Measurements from ENCODE around the gene EHMT1. TPM values are rescaled to one million over a fixed set of nuclear protein-coding genes. Genes with fewer than 3 reads are reported as not detected.

EHMT1 gene
- total RNA-seq, 2 donors from 2014 or later, result 93.1 to 184 TPM

GRCh38 chr9:137786511-137786920, 167.7 kb downstream of the EHMT1 start:
- H3K27ac Mint-ChIP-seq, result no peak overlapping the region

GRCh38 chr9:137787381-137787780, 168.6 kb downstream of the EHMT1 start:
- H3K27ac Mint-ChIP-seq, result no peak overlapping the region

More at GRCh38 chr9:137786511-137786920, 167.7 kb downstream of the EHMT1 start:
- Mint-ChIP-seq H3K4me3 (no peak overlapping the region), H3K9me3 (no peaks in the 10 kb centered on the region), H3K36me3 (peaks cover 21% of the 10 kb centered on the region), H3K27me3 (no peaks in the 10 kb centered on the region), H3K4me1 (ENCODE audit: low read depth in 2 of 2) (peaks cover 16 to 18% of the 10 kb centered on the region in 2 donors)
- no peak for ATAC-seq
- DNase-seq (ENCODE audit: low spot score), result no peak

GRCh38 chr9:137787786-137788505, 169.1 kb downstream of the EHMT1 start:
- H3K9me3 Mint-ChIP-seq, result no peaks in the 10 kb centered on the region
- no peak overlapping the region for H3K4me3 Mint-ChIP-seq
- DNase-seq (ENCODE audit: low spot score), result no peak
- peaks cover 13 to 16% of the 10 kb centered on the region in 2 donors for H3K4me1 Mint-ChIP-seq (ENCODE audit: low read depth in 2 of 2)
- no peak overlapping the region for H3K27ac Mint-ChIP-seq
- no peaks in the 10 kb centered on the region for H3K27me3 Mint-ChIP-seq
- peaks cover 14% of the 10 kb centered on the region for H3K36me3 Mint-ChIP-seq
- no peak for ATAC-seq

More at GRCh38 chr9:137787381-137787780, 168.6 kb downstream of the EHMT1 start:
- H3K27me3 Mint-ChIP-seq, result no peaks in the 10 kb centered on the region
- H3K9me3 Mint-ChIP-seq, result no peaks in the 10 kb centered on the region
- H3K4me1 Mint-ChIP-seq (ENCODE audit: low read depth in 2 of 2), result peaks cover 16 to 18% of the 10 kb centered on the region in 2 donors
- DNase-seq (ENCODE audit: low spot score) (no peak), ATAC-seq (no peak)
- peaks cover 19% of the 10 kb centered on the region for H3K36me3 Mint-ChIP-seq
- no peak overlapping the region for H3K4me3 Mint-ChIP-seq

- Mint-ChIP-seq H3K4me1 (ENCODE audit: low read depth in 2 of 2) (peaks cover 13 to 16% of the 10 kb centered on the region in 2 donors), H3K27ac (peak overlapping the region in 1 of 2 donors; percentile 58), H3K27me3 (no peaks in the 10 kb centered on the region), H3K4me3 (no peak overlapping the region), H3K9me3 (no peaks in the 10 kb centered on the region), H3K36me3 (peaks cover 7% of the 10 kb centered on the region)
- ATAC-seq (no peak), DNase-seq (ENCODE audit: low spot score) (no peak)
Measured at GRCh38 chr9:137788561-137789294, 169.9 kb downstream of the EHMT1 start.

- Mint-ChIP-seq H3K4me3 (no peak overlapping the region), H3K27ac (peak overlapping the region in 1 of 2 donors; percentile 58), H3K27me3 (no peaks in the 10 kb centered on the region), H3K36me3 (peaks cover 7% of the 10 kb centered on the region), H3K4me1 (ENCODE audit: low read depth in 2 of 2) (peaks cover 12 to 13% of the 10 kb centered on the region in 2 donors), H3K9me3 (no peaks in the 10 kb centered on the region)
- DNase-seq (ENCODE audit: low spot score) (no peak), ATAC-seq (no peak)
Measured at GRCh38 chr9:137789295-137789895, 170.6 kb downstream of the EHMT1 start.

- DNase-seq (ENCODE audit: low spot score) (no peak), ATAC-seq (no peak)
- Mint-ChIP-seq H3K4me1 (ENCODE audit: low read depth in 2 of 2) (peaks cover 4 to 8% of the 10 kb centered on the region in 2 donors), H3K4me3 (no peak overlapping the region), H3K27ac (no peak overlapping the region), H3K9me3 (no peaks in the 10 kb centered on the region), H3K27me3 (no peaks in the 10 kb centered on the region), H3K36me3 (peaks cover 23% of the 10 kb centered on the region)
Measured at GRCh38 chr9:137791947-137792346, 173.1 kb downstream of the EHMT1 start.

- no peak for ATAC-seq
- Mint-ChIP-seq H3K4me1 (ENCODE audit: low read depth in 2 of 2) (peaks cover 2 to 3% of the 10 kb centered on the region in 2 donors), H3K27me3 (no peaks in the 10 kb centered on the region), H3K36me3 (peaks cover 23% of the 10 kb centered on the region), H3K4me3 (no peak overlapping the region), H3K27ac (no peak overlapping the region), H3K9me3 (no peaks in the 10 kb centered on the region)
- DNase-seq (ENCODE audit: low spot score), result no peak
Measured at GRCh38 chr9:137793196-137793841, 174.5 kb downstream of the EHMT1 start.

GRCh38 chr9:137795156-137795666, 176.4 kb downstream of the EHMT1 start:
- H3K4me3 Mint-ChIP-seq, result no peak overlapping the region
- H3K4me1 Mint-ChIP-seq (ENCODE audit: low read depth in 2 of 2), result peaks cover 0 to 5% of the 10 kb centered on the region in 2 donors
- H3K9me3 Mint-ChIP-seq, result no peaks in the 10 kb centered on the region
- peak overlapping the region in 1 of 2 donors; percentile 55 for H3K27ac Mint-ChIP-seq
- no peak for DNase-seq (ENCODE audit: low spot score)
- ATAC-seq, result no peak
- peaks cover 23% of the 10 kb centered on the region for H3K36me3 Mint-ChIP-seq
- no peaks in the 10 kb centered on the region for H3K27me3 Mint-ChIP-seq

GRCh38 chr9:137797206-137798120, 178.7 kb downstream of the EHMT1 start:
- Mint-ChIP-seq H3K4me1 (ENCODE audit: low read depth in 2 of 2) (peaks cover 0 to 8% of the 10 kb centered on the region in 2 donors), H3K27ac (no peak overlapping the region)

GRCh38 chr9:137798142-137798541, 179.3 kb downstream of the EHMT1 start:
- no peak for DNase-seq (ENCODE audit: low spot score)

More at GRCh38 chr9:137797206-137798120, 178.7 kb downstream of the EHMT1 start:
- Mint-ChIP-seq H3K4me3 (no peak overlapping the region), H3K9me3 (no peaks in the 10 kb centered on the region), H3K36me3 (peaks cover 16% of the 10 kb centered on the region), H3K27me3 (no peaks in the 10 kb centered on the region)
- DNase-seq (ENCODE audit: low spot score) (no peak), ATAC-seq (no peak)

GRCh38 chr9:137798901-137799629, 180.3 kb downstream of the EHMT1 start:
- Mint-ChIP-seq H3K9me3 (no peaks in the 10 kb centered on the region), H3K4me3 (no peak overlapping the region), H3K4me1 (ENCODE audit: low read depth in 2 of 2) (peaks cover 0 to 8% of the 10 kb centered on the region in 2 donors), H3K36me3 (peaks cover 21% of the 10 kb centered on the region), H3K27me3 (no peaks in the 10 kb centered on the region), H3K27ac (no peak overlapping the region)
- ATAC-seq (peak in 1 of 2 donors; percentile 22), DNase-seq (ENCODE audit: low spot score) (no peak)

More at GRCh38 chr9:137798142-137798541, 179.3 kb downstream of the EHMT1 start:
- Mint-ChIP-seq H3K4me3 (no peak overlapping the region), H3K27me3 (no peaks in the 10 kb centered on the region), H3K36me3 (peaks cover 16% of the 10 kb centered on the region), H3K9me3 (no peaks in the 10 kb centered on the region), H3K4me1 (ENCODE audit: low read depth in 2 of 2) (peaks cover 0 to 8% of the 10 kb centered on the region in 2 donors), H3K27ac (no peak overlapping the region)
- ATAC-seq, result no peak

GRCh38 chr9:137799630-137799983, 180.8 kb downstream of the EHMT1 start:
- DNase-seq (ENCODE audit: low spot score), result no peak
- Mint-ChIP-seq H3K4me1 (ENCODE audit: low read depth in 2 of 2) (peaks cover 0 to 8% of the 10 kb centered on the region in 2 donors), H3K27ac (no peak overlapping the region), H3K27me3 (no peaks in the 10 kb centered on the region), H3K9me3 (no peaks in the 10 kb centered on the region), H3K4me3 (no peak overlapping the region), H3K36me3 (peaks cover 19% of the 10 kb centered on the region)
- no peak for ATAC-seq
